Spleen (tissue), 7 donors: Measurements from ENCODE around the gene ATP4B.
"Not testable (repeated sequence)": the region's sequence is repeated elsewhere in the genome, so short reads cannot be mapped to it uniquely, and the experiment has no call there.

Experiments
- POLR2A ChIP-seq, 3 donors: fragments of 450-650 bp; IDR thresholded peaks; one replicate each; pipeline ENCODE4 v1.5.1; 2017; ENCODE audit warnings: antibody characterized with exemption in 3 of 3, mild to moderate bottlenecking in 1 of 3
- POLR2AphosphoS5 ChIP-seq, 3 donors: sonication (generic); formaldehyde crosslinking; IDR thresholded peaks; one replicate each; pipeline ENCODE4 v1.5.1; 2017; ENCODE audit warnings: antibody characterized with exemption in 3 of 3
- TF ChIP-seq, protein P1 (sequence below), 11 experiments: fragments of 200-600 bp in 7 of 11; fragments of 450-650 bp in 4 of 11; sonication (generic) in 4 of 11; IDR thresholded peaks in 8 of 11; conservative IDR thresholded peaks in 3 of 11; 1 replicate in 7 of 11; 2 replicates in 4 of 11; pipeline versions ENCODE4 v1.4.0 to v1.8.0; 2016 to 2021; ENCODE audit warnings: antibody characterized with exemption in 11 of 11, inconsistent platforms in 4 of 11, mild to moderate bottlenecking in 1 of 11
- donor health status: DM: no; HTN: no; CAD: no; lungs with moderate emphysema.
- donor health status: DM: no; HTN: no; CAD: no.
- donor health status: DM: no; HTN: no; CAD: no.

DNA sequence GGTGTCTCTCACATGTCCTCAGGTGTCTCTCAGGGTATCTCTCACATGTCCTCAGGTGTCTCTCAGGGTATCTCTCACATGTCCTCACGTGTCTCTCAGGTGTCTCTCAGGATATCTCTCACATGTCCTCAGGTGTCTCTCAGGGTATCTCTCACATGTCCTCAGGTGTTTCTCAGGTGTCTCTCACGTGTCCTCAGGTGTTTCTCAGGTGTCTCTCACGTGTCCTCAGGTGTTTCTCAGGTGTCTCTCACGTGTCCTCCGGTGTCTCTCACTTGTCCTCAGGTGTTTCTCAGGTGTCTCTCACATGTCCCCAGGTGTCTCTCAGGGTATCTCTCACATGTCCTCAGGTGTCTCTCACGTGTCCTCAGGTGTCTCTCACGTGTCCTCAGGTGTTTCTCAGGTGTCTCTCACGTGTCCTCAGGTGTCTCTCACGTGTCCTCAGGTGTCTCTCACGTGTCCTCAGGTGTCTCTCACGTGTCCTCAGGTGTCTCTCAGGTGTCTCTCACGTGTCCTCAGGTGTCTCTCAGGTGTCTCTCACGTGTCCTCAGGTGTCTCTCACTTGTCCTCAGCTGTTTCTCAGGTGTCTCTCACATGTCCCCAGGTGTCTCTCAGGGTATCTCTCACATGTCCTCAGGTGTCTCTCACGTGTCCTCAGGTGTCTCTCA, 33.2 kb downstream of the ATP4B start:
- TF ChIP-seq, protein P1, sequence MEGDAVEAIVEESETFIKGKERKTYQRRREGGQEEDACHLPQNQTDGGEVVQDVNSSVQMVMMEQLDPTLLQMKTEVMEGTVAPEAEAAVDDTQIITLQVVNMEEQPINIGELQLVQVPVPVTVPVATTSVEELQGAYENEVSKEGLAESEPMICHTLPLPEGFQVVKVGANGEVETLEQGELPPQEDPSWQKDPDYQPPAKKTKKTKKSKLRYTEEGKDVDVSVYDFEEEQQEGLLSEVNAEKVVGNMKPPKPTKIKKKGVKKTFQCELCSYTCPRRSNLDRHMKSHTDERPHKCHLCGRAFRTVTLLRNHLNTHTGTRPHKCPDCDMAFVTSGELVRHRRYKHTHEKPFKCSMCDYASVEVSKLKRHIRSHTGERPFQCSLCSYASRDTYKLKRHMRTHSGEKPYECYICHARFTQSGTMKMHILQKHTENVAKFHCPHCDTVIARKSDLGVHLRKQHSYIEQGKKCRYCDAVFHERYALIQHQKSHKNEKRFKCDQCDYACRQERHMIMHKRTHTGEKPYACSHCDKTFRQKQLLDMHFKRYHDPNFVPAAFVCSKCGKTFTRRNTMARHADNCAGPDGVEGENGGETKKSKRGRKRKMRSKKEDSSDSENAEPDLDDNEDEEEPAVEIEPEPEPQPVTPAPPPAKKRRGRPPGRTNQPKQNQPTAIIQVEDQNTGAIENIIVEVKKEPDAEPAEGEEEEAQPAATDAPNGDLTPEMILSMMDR (IDR thresholded peaks at IDR 0.05 in 8 of 11, conservative IDR thresholded peaks at IDR 0.05 in 3 of 11), result not testable (repeated sequence)
- TF ChIP-seq POLR2AphosphoS5, POLR2A (IDR thresholded peaks at IDR 0.05): not testable (repeated sequence)
